UCSD-AML1 (cell line): ENCODE data around the gene MGLL.

ENCODE experiments used
- DNase-seq: peaks from one replicate; lab custom pipeline; 2025; ENCODE audit not compliant: unreplicated experiment; lab: John Stamatoyannopoulos, UW

Gene MGLL

DNA sequence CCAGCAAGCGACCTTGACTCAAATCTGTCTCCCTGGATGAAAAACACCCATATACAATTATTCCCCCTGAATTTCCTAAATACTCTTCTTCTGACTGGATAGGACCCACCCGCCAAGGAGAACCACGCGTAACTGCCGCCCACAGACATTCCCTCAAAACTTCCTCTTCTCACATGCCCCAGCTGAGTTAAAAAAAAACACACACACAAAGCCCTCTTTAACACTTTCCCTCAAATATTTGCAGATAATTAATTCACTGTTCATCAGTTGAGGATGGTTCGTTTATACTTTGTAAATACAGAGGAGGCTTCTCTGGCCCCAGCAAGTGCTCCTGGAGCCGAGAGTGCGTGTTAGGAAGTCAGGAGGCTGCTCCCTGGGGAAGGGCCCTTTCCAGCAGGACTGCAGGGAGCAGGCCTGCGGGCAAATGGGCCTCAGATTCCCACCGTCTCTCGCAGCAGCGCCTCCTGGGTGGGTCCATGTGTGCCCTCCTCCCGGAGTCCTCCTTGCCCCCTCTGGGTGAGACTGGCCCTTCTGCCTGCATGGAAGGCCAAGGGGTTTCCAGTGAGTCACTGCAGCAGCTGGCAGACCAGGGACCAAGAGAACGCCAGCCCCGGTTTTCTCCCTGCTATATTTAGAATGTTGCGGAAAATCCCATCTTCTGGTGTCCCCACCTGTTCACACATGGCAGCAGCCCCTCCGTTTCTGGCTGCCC lies 46.8 kb downstream of the MGLL start:
- no peak for DNase-seq

DNA sequence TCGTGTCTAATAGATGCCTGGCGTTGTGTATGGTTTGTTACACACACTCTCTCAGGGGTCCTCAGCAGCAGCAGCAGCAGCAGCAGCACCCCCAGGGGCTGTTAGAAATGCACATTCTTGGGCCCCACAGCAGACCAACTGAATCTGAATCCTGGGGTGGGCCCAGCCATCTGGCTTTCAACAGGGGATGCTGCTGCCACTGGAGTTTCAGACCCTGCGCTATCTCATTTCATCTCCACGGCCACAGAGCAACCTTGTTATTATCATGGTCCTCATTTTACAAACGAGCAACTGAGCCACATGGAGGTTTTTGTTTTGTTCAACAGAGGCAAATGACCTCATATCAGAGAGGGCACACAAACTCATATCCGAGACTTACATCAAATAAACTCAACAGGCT lies 47.7 kb downstream of the MGLL start:
- no peak for DNase-seq

DNA sequence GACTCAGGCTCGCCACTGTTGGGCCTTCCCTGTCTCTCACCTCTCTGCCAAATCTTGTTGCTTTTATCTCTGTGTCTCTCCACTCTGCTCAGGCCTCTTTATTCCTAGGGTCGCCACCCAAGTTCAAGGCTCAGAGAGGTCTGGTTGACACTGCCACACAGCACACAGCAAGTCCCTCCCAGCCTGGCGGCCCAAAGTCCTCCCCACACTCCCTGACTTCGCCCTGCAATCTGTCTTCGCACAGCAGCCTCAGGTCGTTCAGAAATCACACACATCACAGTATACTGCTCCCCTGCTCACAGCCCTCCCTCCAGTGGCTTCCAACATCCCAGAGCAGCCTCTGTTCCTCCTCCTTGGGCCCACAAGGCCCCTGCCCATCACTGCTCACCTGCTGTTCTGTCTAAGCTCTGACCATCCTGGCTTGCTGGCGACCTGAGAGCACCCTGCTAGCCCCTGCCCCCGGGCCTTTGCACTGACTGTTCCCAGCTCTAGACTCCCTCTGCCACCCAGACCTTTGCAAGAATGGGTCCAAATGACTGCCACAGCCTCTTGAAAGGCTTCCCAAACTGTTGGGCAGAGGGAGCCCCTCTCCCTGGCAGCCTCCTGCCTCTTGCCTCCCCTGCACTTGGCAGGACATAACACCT lies 48.4 kb downstream of the MGLL start:
- DNase-seq = no peak

DNA sequence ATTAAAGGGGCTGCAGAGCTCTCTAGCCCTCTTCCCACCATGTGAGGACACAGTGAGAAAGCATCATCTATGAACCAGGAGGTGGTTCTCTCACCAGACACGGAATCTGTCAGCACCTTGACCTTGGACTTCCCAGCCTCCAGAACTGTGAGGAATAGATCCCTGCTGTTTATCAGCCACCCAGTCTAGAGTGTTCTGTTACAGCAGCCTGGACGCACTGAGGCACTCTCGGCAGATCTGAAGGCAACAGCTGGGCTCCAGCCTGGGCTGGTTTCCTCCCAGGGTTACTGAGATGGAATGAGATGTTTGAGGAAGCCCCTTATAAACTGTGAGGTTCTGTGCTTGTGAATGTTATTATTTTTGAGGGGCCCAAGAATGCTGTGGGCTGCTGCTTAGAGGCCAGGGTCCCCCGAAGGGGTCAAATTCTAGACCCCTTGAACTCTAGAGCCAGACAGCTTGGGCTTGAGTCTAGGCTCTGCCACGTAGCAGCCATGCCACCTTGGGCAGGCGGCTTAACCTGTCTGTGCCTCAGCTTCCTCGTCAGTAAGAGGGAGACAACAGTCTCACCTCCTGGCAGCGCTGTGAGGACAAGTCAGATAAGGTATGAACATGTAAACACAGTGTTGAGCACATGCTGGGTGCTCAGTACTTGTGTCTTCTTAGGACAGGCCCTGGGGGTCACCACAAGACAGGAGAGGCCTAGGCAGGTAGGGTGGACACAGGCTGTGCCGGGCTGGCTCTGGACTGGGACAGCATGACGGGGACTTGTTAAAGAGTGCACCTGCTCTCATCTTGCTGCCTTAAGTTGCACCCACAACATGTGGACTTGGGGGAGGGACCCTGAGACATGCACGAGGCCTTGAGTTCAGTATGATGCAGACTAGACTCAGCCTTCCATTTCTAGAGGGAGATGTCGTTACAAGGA lies 49.2 kb downstream of the MGLL start:
- DNase-seq = no peak

DNA sequence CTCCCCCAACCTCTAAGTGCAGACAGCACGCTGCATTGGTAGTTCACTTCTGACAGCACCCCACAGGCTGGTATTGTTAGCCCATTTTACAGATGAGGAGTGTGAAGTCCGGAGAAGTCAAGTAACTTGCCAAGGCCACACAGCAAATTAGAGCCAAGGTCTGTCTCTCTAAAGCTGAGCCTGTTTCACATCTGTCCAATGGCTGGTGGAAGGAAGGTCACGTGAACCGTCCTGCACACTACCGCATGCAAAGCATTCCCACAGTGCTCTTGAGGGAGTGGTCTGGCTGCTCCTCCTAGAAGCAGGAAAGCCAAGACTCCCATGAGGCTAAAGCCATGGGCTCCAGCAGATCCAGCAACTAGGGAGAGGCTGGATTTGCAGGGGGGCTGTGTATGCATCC lies 50.0 kb downstream of the MGLL start:
- DNase-seq = no peak

DNA sequence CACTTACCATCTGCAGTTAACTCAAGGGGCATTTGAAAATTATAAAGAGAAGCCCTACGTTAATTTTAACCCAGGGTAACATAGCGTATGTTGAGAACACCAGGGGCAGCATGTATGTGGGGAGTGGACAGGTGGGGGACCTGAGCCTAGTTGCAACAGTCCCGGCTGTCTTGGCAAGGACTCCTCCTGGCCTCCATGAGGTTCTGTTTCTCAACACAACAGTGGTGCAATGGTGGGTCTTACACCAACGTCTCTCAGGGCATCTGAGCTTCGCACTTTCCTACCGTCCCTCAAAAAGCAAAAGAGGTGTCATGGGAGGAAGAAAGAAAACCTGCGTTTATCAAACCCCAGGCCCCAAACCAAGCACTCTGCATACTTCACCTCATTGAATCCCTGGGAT lies 50.6 kb downstream of the MGLL start:
- DNase-seq = no peak

DNA sequence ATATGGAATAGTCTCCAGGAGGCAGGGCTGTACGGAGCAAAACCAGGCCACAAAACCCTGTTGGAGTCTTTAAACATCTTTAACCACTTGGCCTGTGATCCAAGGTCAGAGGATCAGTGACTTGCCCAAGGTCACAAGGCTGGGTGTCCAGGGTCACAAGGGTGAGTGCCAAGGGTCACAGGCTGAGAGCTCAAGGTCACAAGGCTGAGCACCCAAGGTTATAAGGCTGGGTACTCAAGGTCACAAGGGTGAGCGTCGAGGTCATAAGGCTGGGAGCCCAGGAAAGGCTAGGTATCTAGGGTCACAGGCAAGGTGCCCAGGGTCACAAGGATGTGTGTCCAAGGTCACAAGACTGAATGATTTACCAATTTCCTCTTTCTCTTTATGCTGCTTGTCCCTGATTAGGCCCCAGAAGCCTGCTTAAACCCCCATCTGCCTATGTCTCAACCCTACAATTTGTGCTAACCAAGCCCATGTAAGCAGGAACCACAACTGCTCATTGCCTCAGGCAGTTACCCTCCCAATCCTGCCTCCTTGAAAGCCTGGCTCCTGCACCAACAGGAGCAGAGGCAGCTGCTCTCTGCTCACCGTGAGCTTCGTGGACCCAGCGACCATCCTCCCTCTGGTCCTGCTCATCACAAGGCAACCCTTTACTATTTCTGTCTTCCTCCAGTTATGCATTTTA lies 51.5 kb downstream of the MGLL start:
- DNase-seq = no peak

DNA sequence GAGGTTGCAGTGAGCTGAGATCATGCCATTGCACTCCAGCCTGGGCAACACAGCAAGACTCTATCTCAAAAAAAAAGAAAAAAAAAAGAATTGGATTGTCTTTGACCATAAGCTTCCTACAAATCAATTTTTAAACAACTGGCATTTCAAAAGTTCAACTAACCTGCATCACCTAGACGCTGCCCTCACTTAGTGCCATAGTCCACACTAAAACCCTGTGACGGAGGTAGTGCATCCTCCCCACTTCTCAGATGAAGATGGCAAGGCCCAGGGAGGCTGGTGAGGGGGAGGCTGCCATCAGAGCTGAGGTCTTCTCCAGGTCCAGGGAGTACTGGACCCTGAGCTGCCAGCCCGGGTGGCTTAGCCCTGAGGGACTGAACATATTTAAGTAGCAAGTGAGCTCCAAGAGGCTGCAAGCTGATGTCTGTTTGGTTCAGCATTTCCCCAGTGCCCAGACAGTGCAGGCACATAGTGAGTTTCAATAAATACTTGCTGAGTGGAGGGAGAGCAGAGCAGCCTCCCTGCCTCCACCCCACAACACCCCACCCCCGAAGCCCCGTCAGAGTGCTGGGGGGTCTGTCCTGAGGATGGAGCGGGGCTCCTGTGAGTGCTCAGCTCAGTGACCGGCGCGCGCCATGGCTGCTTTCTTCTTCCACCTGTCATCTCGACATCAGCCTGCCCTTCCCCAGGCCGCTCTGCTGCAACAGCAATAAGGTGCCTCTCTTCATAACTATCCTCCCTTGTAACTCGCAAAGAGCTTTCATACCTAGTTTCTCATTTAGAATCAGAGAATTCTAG lies 52.8 kb downstream of the MGLL start:
- DNase-seq = no peak

DNA sequence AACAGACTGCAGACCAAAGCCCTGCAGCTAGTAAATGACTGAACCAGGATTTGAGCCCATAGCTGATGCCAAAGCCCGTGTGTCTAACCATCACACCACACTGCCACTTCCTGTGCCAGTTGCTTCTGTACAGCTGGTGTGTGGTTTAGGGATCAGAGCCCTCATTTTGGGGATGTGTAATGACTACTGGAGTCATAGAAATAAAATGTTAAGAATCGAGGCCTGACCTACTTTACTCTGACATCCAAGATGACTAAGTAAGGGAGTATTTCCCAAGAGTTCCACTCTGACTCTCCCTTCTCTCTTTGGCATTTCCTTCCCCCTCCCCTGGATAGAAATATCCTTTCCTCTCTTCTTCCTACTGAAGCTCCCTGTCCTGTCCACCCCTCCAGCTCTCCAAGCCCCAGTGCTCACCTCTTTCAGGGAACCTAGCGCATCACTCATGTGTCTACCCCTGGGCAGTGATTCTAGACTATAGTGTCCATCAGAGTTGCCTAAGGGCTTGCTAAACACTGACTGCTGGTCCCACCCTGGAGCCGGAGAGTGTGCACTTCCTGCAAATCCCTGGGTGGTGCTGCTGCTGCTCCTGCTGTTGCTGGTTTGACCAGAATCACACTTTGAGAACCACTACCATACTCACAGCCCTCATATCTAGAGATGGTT lies 53.8 kb downstream of the MGLL start:
- DNase-seq = no peak

DNA sequence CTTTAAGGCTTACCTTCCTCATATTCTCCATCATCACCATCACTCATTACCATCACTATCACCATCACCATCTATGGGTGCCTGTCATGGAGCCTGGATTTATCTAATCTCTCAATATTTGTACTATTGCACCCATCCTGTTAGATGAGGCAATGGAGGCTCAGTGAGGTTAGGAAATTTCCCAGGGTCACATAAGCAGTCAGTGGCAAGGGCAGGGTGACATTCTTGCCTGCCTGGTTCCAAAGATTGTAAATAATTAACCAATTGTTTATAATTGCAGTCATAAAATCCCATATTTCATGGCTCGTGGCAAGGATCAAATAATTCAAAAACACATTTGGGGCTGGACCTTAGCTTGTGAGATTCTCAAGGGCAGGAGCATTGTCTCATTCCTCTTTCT lies 55.2 kb downstream of the MGLL start:
- DNase-seq = no peak

DNA sequence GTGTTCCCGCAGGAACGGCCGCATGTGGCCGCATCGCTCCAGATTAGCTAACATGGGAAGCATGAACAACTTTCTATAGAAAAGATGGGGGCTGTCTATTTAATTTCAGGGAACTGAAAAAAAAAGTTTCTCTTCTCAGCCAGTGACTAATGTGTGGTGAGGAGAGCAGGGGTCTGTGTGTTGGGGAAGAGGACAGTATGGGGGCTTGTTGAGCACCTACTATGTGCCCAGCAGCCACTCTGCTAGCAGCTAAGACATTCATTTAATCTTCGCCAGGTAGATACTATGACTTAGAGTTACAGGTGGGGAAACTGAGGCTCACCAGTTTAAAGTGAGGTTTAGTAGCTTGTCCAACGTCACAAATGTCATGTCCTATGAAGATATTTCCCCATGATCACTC lies 56.6 kb downstream of the MGLL start:
- DNase-seq = no peak

DNA sequence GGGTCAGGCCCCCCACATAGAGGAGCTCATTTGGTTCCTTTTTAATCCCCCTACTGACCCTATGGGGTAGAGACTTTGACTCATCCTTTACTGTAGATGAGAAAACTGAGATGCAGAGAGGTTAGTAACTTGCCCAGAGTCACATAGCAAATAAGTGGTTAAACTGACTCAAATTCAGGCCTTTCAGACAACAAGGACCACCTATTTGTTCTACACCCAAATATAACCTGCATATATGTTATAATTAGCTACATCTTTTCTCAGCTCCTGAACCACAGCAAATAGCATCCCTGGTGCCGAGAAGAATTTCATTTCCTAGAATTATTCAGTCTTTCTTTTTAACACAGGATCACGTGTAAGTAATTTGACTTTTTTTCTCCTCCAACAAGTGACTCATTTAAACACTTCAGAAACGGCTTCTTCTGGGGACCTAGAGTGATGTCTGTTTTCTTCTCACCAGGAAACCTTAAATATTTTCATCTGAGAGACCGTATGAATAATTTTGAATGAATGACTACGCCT lies 57.4 kb downstream of the MGLL start:
- DNase-seq = no peak

DNA sequence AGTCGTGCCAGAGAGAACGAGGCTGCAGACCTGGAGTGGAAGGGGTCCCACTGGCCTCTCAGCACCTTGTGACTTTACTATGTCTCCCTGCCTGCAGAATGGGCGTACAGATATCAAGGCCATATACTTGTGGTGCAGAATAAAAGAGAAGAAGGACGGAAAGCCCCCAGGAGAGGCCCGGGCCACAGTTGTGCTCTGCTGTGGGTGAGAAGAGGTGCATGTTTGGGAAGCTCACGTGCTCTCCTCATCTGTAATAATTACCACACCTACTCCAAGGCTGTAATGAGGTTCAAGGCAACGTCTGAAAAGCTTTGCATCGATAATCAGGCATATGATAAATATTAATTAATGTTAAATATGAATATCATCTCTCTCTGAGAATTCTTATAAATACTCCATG lies 58.0 kb downstream of the MGLL start:
- DNase-seq = no peak

DNA sequence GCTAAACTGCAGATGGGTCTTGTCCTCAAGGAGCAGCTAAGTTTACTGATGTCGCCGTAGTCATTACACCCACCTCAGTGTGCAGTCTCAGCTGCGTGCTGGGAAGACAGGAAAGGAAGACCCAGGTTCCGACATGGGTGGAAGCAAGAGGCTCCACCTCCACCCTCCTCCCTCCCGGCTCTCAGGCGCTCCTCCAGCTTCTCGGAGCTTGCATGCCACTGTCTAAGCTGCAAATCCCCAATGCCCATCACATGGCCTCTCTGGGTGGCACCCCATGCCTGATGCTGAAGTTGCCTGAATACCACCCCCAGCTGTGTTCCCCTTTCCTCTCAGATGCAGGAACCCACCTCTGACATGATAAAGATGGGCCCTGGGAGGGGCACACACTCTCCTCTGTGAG lies 58.5 kb downstream of the MGLL start:
- DNase-seq = no peak

DNA sequence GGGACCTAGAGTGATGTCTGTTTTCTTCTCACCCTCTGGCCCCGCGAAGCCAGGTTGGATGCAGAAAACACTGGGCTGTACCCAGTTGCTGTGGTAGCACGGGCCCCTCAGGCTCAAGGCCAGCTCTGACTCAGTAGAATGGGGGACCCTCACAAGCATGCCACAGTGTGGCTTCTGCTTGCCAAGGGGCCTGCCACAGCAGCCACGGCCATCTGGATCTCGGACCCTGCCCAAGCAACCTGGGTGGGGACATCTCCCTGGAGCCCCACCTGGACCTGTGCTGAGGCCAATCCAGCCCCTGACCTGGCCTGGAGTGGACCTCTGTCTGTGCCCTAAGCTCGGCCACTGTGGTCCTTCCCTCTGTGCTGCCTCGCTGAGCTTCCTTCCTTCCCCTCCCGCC lies 59.0 kb downstream of the MGLL start:
- DNase-seq = no peak

DNA sequence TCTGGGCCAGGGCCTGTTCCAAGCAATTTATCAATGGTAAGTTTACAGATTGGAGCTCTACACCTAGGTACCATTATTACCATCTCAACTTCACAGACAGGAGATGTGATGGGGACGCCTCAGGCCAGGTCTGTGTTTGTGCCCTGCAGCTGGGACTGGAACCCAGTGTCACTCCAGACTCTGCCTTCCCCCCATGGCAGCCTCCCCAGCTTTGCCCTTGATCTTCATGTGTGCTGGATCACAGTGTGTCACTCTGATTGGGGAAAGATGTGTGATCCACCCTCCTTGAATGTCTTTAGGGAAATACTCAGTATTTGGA lies 59.6 kb downstream of the MGLL start:
- DNase-seq = no peak

DNA sequence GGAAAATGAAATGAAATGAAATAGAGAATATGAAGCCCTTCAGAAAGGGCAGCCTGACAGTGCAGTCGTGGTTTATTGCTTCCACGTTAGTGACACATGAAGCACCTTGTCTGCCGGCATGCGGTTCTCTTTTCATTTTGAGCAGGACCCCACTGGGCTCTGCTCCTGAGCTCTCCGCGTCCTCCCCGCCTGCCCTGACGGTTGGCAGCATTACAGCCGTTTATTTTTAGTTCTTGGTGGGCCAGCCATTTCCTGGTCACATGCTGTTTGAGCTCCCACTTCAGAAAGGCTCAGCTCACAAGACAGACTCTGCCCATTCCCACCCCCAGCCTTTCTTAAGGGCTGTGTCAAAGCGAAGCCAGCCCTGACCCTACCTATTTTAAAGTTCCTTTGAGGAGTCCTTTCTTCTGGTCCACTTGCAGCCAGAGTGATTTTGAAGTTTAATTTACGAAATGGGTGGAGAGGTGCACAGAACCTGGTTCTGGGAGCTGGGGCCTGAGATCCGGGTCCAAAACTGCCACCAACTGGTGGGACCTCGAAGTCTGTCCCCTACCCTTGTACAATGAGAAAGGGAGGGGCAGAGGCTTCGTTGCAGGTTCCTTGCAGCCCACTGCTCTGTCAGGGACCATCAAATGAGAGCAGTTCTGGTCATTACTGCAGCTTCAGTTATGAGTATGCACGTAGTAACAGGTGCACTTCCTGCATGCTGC lies 60.1 kb downstream of the MGLL start:
- DNase-seq = no peak

DNA sequence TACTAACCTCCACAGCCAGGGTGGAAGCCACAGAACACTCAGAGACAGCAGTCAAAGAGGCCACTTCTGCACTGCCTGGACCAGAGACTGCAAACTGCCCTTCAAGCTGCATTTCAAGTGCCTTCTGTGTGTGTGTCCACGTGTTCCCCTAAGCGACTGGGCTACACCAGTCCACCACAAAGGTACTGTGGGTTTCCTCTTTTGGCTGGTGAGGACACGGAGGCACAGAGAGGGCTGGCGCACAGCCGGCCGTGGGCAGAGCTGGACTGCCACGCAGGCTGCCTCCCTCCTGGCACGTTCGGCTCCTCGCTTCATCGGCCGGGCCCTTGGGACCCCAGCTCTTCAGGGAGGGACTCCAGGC lies 60.9 kb downstream of the MGLL start:
- no peak for DNase-seq

DNA sequence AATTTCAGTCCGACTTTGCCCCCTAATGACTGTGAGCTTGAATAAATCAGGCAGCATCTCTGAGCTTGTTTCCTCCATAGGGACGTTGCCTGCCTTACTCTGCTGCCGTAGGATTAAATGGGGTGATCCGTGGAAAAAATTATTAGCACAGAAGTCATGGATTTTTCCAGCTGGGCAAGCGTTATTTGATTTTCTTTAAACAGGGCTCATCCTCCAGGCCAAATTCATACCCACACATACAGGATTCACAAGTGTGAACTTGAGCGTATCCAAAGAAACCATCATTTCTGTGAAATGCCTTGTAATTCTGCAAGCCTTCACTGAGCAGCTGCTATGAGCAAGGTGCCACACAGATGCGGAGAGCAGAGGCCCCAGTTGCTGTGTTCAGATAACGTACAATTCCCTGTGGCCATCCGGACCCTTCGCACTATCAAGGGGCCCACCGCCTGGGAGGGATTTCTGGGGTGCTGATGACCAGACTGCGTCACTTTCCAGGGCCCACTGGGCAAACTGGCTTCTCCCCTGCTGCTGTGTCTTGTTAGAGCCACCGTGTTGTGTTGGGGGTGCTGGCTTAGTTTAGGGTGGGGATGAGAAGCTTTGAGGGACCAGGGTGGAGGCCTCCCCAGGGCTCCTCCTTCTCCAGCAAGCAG lies 61.4 kb downstream of the MGLL start:
- no peak for DNase-seq
